ENCODE data around the gene RNU6-9.

- TF ChIP-seq CTCF (IDR thresholded peaks at IDR 0.05) (no peak), POLR2A (IDR thresholded peaks at IDR 0.05) (no peak)
Measured at GRCh38 chr19:853014-853585, 40.2 kb upstream of the RNU6-9 start.

All from heart left ventricle (tissue), 13 donors.